A673 (cell line): ENCODE data around the gene MAP3K21. TPM values are rescaled to one million over a fixed set of nuclear protein-coding genes. Genes with fewer than 3 reads are reported as not detected.

Source experiments
- BruUV-seq: library from RNA; stranded (reverse); fragments of 400-500 nt; replicated peaks from 2 replicates; lab custom pipeline; 2021; lab: Mats Ljungman, UMichigan
- CTCF ChIA-PET: fragments of 300-600 bp; sonication (Branson Sonifier 250); formaldehyde crosslinking; loops from one replicate; lab custom pipeline; 2022; ENCODE audit warnings: antibody characterized with exemption; lab: Charles Lee
- POLR2A ChIA-PET: fragments of 300-600 bp; sonication (Branson Sonifier 250); formaldehyde crosslinking; loops from one replicate; lab custom pipeline; 2022; ENCODE audit warnings: antibody characterized with exemption; ENCODE audit not compliant: low non-redundant PET; lab: Charles Lee
- DNase-seq: peaks from one replicate; pipeline ENCODE4 v3.0.0-alpha.2; 2015; ENCODE audit warnings: low spot score
- H3K27ac ChIP-seq: fragments of 200-600 bp; sonication (generic); 2 replicates; pipeline ENCODE4 v1.5.1; 2016; ENCODE audit warnings: mixed run types, low read depth, mild to moderate bottlenecking, mixed read lengths, antibody characterized with exemption, low read length; ENCODE audit not compliant: poor library complexity, severe bottlenecking
- H3K27me3 ChIP-seq: fragments of 200-600 bp; sonication (generic); replicated peaks from 2 replicates; pipeline ENCODE4 v1.6.1; 2017; ENCODE audit warnings: mixed run types, low read depth, mild to moderate bottlenecking, mixed read lengths, antibody characterized with exemption, low read length; ENCODE audit not compliant: insufficient read depth, poor library complexity
- H3K36me3 ChIP-seq: fragments of 200-600 bp; sonication (generic); 2 replicates; pipeline ENCODE4 v1.6.1; 2016; ENCODE audit warnings: mixed run types, mild to moderate bottlenecking, mixed read lengths, antibody characterized with exemption, low read length; ENCODE audit not compliant: insufficient read depth, poor library complexity, severe bottlenecking
- H3K4me1 ChIP-seq: fragments of 200-600 bp; sonication (generic); 2 replicates; pipeline ENCODE4 v1.6.1; 2017; ENCODE audit warnings: mixed run types, mild to moderate bottlenecking, mixed read lengths, antibody characterized with exemption, low read length; ENCODE audit not compliant: insufficient read depth, poor library complexity, severe bottlenecking
- H3K4me3 ChIP-seq: fragments of 200-600 bp; sonication (generic); 2 replicates; pipeline ENCODE4 v1.5.1; 2016; ENCODE audit warnings: low read depth, mixed run types, mild to moderate bottlenecking, mixed read lengths, low read length; ENCODE audit not compliant: poor library complexity, severe bottlenecking
- H3K9me3 ChIP-seq: fragments of 200-600 bp; sonication (generic); 2 replicates; pipeline ENCODE4 v1.6.1; 2016; ENCODE audit warnings: mixed run types, low read depth, mild to moderate bottlenecking, mixed read lengths, antibody characterized with exemption, low read length; ENCODE audit not compliant: poor library complexity, severe bottlenecking
- CTCF ChIP-seq: fragments of 300-800, 200-600 bp; sonication (generic); conservative IDR thresholded peaks from 2 replicates; pipeline ENCODE4 v1.5.1; 2017; ENCODE audit warnings: low read depth, mild to moderate bottlenecking, antibody characterized with exemption, low read length, moderate library complexity, mixed read lengths
- EZH2 ChIP-seq: fragments of 200-600 bp; sonication (generic); IDR thresholded peaks from 2 replicates; pipeline ENCODE4 v1.6.1; 2017; ENCODE audit warnings: borderline replicate concordance, low read depth, mild to moderate bottlenecking, mixed read lengths, antibody characterized with exemption, low read length; ENCODE audit not compliant: poor library complexity, severe bottlenecking
- intact Hi-C: fragments of 100-400 bp; cut with micrococcal nuclease; formaldehyde crosslinking; loops from one replicate; pipeline ENCODE4 v1.10.0; 2022; ENCODE audit not compliant: unreplicated experiment
- total RNA-seq: library from RNA; stranded (reverse); gene quantifications from 2 replicates; pipeline ENCODE4 v1.2.3, GENCODE V29; 2021

Gene MAP3K21
- total RNA-seq, 1 experiment from 2014 or later, result 0.88 TPM

GRCh38 chr1:233364695-233365539 lies 37.4 kb downstream of the MAP3K21 start:
- intact Hi-C loops, result loop anchor here (10.0 kb wide), 2 partner anchors 430 to 700 kb away; no protein-coding TSS in a partner anchor
- H3K27ac ChIP-seq, result no peak overlapping the region
- no peaks in the 10 kb centered on the region for H3K36me3 ChIP-seq
- no peak overlapping the region for H3K4me3 ChIP-seq
- BruUV-seq, result no TSS peak
- TF ChIP-seq EZH2, result no peak
- peak; percentile 77 for TF ChIP-seq CTCF
- DNase-seq, result peak; percentile 33
- POLR2A ChIA-PET, result no interaction called here
- CTCF ChIA-PET, result interaction anchor here (0.6 to 1.0 kb wide), 2 partner anchors 31 to 74 kb away, joined by 3 to 4 read pairs; no protein-coding TSS in a partner anchor
- no peaks in the 10 kb centered on the region for H3K9me3 ChIP-seq
- no peaks in the 10 kb centered on the region for H3K4me1 ChIP-seq
- no peaks in the 10 kb centered on the region for H3K27me3 ChIP-seq

GRCh38 chr1:233366575-233366974 lies 39.1 kb downstream of the MAP3K21 start:
- intact Hi-C loops, result loop anchor here (10.0 kb wide), 2 partner anchors 428 to 698 kb away; no protein-coding TSS in a partner anchor
- Histone ChIP-seq H3K36me3 (no peaks in the 10 kb centered on the region), H3K9me3 (no peaks in the 10 kb centered on the region), H3K27me3 (no peaks in the 10 kb centered on the region), H3K4me1 (no peaks in the 10 kb centered on the region), H3K27ac (no peak overlapping the region), H3K4me3 (no peak overlapping the region)
- BruUV-seq, result no TSS peak
- ChIA-PET CTCF (no interaction called here), POLR2A (no interaction called here)
- TF ChIP-seq EZH2 (no peak), CTCF (no peak)
- no peak for DNase-seq

- H3K4me3 ChIP-seq, result no peak overlapping the region
- intact Hi-C loops, result loop anchor here (10.0 kb wide), 2 partner anchors 428 to 698 kb away; no protein-coding TSS in a partner anchor
- H3K36me3 ChIP-seq, result no peaks in the 10 kb centered on the region
- H3K4me1 ChIP-seq, result no peaks in the 10 kb centered on the region
- no peak overlapping the region for H3K27ac ChIP-seq
- H3K9me3 ChIP-seq, result no peaks in the 10 kb centered on the region
- no TSS peak for BruUV-seq
- POLR2A ChIA-PET, result interaction anchor here (0.5 kb wide), 1 partner anchor 376 kb away, joined by 21 read pairs; no protein-coding TSS in a partner anchor
- CTCF ChIA-PET, result no interaction called here
- TF ChIP-seq EZH2, result no peak
- TF ChIP-seq CTCF, result no peak
- H3K27me3 ChIP-seq, result no peaks in the 10 kb centered on the region
- no peak for DNase-seq
Measured at GRCh38 chr1:233367057-233367803, 39.7 kb downstream of the MAP3K21 start.
